ENCODE data around the gene KCNMA1. TPM values are rescaled to one million over a fixed set of nuclear protein-coding genes. Genes with fewer than 3 reads are reported as not detected.

Gene KCNMA1
- total RNA-seq, 1 donor from 2014 or later = not detected

DNA sequence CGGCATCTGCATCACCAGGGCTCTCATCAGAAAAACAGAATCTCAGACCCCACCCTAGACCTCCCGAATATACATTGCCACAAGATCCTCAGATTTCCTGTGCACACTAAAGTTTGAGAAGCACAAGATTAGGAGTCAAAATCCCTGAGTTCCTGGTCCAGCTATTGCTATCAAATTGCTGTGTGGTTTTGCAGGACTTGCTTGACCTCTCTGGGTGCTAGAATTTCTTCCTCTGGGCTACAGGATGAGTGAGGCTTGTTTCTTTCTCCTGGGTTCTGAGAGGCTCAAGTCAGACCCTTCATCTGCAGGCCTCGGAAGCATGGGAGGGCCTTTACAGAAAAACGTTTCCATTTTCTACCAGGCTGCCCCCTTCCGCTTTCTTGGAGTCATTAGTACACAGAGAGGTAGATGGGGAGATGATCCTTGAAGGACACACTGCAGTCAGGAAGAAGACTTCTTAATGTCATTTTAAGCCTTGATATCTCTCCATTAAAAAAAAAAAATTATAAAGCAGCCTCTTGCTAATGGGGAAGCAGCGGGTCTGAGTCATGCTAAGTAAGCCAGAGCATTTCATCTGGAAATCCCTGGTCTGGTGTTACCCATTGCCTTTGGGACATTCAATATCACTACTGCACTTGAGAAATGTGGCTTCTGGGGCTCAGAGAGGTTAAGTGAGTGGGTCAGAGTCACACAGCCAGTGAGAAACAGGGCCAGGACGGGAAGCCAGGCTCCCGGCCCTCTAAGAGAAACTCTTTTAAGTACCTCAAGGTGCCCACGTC lies 173.5 kb downstream of the KCNMA1 start:
- H3K27ac Mint-ChIP-seq = no peak overlapping the region

GRCh38 chr10:77463499-77463898 lies 174.1 kb downstream of the KCNMA1 start:
- DNase-seq = no peak
- no peaks in the 10 kb centered on the region for H3K36me3 Mint-ChIP-seq (ENCODE audit: low read depth)
- intact Hi-C loops (cut with micrococcal nuclease) = no loop called here
- H3K9me3 Mint-ChIP-seq = no peaks in the 10 kb centered on the region
- no peak overlapping the region for H3K4me3 Mint-ChIP-seq
- H3K4me1 Mint-ChIP-seq = no peaks in the 10 kb centered on the region
- H3K27me3 Mint-ChIP-seq = no peaks in the 10 kb centered on the region
- no peak overlapping the region for H3K27ac Mint-ChIP-seq

More for the DNA sequence above, 173.5 kb downstream of the KCNMA1 start:
- no peak overlapping the region for H3K4me3 Mint-ChIP-seq
- no peak for DNase-seq
- no peaks in the 10 kb centered on the region for H3K9me3 Mint-ChIP-seq
- no peaks in the 10 kb centered on the region for H3K27me3 Mint-ChIP-seq
- H3K36me3 Mint-ChIP-seq (ENCODE audit: low read depth) = no peaks in the 10 kb centered on the region
- intact Hi-C loops (cut with micrococcal nuclease) = no loop called here
- no peaks in the 10 kb centered on the region for H3K4me1 Mint-ChIP-seq

DNA sequence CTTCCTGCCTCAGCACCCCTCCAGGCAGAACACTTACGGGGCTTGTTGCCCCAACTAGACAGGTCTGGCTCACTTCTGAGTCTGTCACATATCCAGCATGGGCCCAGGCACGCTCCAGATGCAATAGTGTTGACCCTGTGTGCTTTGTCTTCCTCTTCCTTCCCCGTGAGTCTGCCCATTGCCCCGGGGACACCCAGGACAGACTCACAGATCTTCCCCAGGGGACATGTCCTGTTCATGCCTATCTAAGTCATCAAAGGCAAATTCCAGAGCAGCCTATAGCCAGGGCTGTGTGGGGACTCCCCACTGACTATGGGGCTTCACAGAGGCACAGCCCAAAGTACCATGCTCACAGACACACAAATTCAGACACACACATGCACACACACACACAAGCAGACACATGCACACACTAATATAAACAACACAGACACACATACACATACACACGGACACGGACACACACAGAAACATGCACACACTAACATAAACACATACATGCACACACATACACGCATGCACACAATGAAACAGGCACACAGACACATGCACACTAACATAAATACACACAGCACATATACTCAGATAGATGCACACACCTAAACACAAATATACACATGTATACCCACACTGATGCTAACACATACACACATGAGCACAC lies 175.8 kb downstream of the KCNMA1 start:
- intact Hi-C loops (cut with micrococcal nuclease) = no loop called here
- Mint-ChIP-seq H3K4me1 (no peaks in the 10 kb centered on the region), H3K27me3 (no peaks in the 10 kb centered on the region), H3K9me3 (no peaks in the 10 kb centered on the region), H3K4me3 (no peak overlapping the region), H3K27ac (no peak overlapping the region), H3K36me3 (ENCODE audit: low read depth) (no peaks in the 10 kb centered on the region)
- DNase-seq = no peak

DNA sequence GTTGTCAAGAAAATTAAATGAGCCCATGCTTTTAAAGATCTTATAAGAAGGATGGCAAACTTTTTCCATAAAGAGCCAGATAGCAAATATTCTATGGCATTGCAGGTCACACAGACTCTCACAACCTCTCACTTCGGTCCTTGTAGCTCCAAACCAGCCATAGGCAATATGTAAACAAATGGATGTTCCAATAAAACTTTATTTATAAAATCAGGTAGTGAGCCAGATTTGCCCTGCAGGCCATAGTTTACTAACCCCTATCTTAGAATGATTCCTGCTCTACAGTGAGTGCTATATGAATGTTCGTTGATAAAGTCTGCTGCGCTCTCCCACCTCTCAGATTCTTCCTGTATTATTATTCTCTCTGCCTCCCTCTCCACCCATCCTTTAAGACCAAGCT lies 177.7 kb downstream of the KCNMA1 start:
- intact Hi-C loops (cut with micrococcal nuclease) = no loop called here
- Mint-ChIP-seq H3K9me3 (no peaks in the 10 kb centered on the region), H3K27ac (no peak overlapping the region)

GRCh38 chr10:77458986-77459590 lies 178.5 kb downstream of the KCNMA1 start:
- DNase-seq = no peak
- Mint-ChIP-seq H3K27me3 (no peaks in the 10 kb centered on the region), H3K36me3 (ENCODE audit: low read depth) (no peaks in the 10 kb centered on the region), H3K4me1 (no peaks in the 10 kb centered on the region), H3K27ac (no peak overlapping the region), H3K4me3 (no peak overlapping the region), H3K9me3 (no peaks in the 10 kb centered on the region)
- intact Hi-C loops (cut with micrococcal nuclease) = no loop called here

More for the DNA sequence above, 177.7 kb downstream of the KCNMA1 start:
- Mint-ChIP-seq H3K4me3 (no peak overlapping the region), H3K36me3 (ENCODE audit: low read depth) (no peaks in the 10 kb centered on the region), H3K27me3 (no peaks in the 10 kb centered on the region), H3K4me1 (no peaks in the 10 kb centered on the region)
- DNase-seq = no peak

- Mint-ChIP-seq H3K36me3 (ENCODE audit: low read depth) (no peaks in the 10 kb centered on the region), H3K27ac (no peak overlapping the region), H3K27me3 (no peaks in the 10 kb centered on the region), H3K4me1 (no peaks in the 10 kb centered on the region), H3K9me3 (no peaks in the 10 kb centered on the region), H3K4me3 (no peak overlapping the region)
- DNase-seq = no peak
- intact Hi-C loops (cut with micrococcal nuclease) = no loop called here
Measured at GRCh38 chr10:77457721-77458120, 179.9 kb downstream of the KCNMA1 start.

- no peak overlapping the region for H3K27ac Mint-ChIP-seq
- H3K27me3 Mint-ChIP-seq = no peaks in the 10 kb centered on the region
- H3K36me3 Mint-ChIP-seq (ENCODE audit: low read depth) = no peaks in the 10 kb centered on the region
- intact Hi-C loops (cut with micrococcal nuclease) = no loop called here
- H3K4me1 Mint-ChIP-seq = no peaks in the 10 kb centered on the region
- H3K9me3 Mint-ChIP-seq = no peaks in the 10 kb centered on the region
- H3K4me3 Mint-ChIP-seq = no peak overlapping the region
- no peak for DNase-seq
Measured at GRCh38 chr10:77457266-77457665, 180.3 kb downstream of the KCNMA1 start.

- no peaks in the 10 kb centered on the region for H3K27me3 Mint-ChIP-seq
- H3K9me3 Mint-ChIP-seq = no peaks in the 10 kb centered on the region
- no peak overlapping the region for H3K27ac Mint-ChIP-seq
- H3K4me1 Mint-ChIP-seq = no peaks in the 10 kb centered on the region
- no peak overlapping the region for H3K4me3 Mint-ChIP-seq
- intact Hi-C loops (cut with micrococcal nuclease) = no loop called here
- no peak for DNase-seq
- H3K36me3 Mint-ChIP-seq (ENCODE audit: low read depth) = no peaks in the 10 kb centered on the region
Measured at GRCh38 chr10:77456414-77456813, 181.2 kb downstream of the KCNMA1 start.

DNA sequence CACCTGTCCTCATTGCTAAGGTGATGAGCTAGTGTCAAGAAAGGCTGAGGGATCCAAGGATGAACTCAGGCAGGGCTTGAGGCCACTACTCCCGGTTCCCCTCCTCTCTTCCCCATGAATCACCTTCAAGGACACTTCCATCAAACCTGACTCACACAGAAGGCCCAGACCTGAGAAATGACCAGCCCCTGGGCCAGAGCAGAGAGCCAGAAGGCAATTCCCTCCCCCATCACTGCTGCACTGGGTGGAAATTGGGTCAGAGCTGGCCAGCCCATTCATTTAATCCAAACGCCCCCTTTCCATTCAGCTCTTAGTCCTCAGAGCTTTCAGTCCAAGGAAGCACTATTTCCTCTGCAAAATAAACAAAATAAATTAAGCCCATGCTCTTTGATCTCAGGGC lies 182.0 kb downstream of the KCNMA1 start:
- Mint-ChIP-seq H3K4me1 (no peaks in the 10 kb centered on the region), H3K27me3 (no peaks in the 10 kb centered on the region), H3K4me3 (no peak overlapping the region), H3K36me3 (ENCODE audit: low read depth) (no peaks in the 10 kb centered on the region), H3K27ac (no peak overlapping the region), H3K9me3 (no peaks in the 10 kb centered on the region)
- DNase-seq = no peak
- intact Hi-C loops (cut with micrococcal nuclease) = no loop called here

- H3K27me3 Mint-ChIP-seq = no peaks in the 10 kb centered on the region
- DNase-seq = no peak
- intact Hi-C loops (cut with micrococcal nuclease) = no loop called here
- no peak overlapping the region for H3K4me3 Mint-ChIP-seq
- no peaks in the 10 kb centered on the region for H3K9me3 Mint-ChIP-seq
- H3K4me1 Mint-ChIP-seq = no peaks in the 10 kb centered on the region
- no peak overlapping the region for H3K27ac Mint-ChIP-seq
- no peaks in the 10 kb centered on the region for H3K36me3 Mint-ChIP-seq (ENCODE audit: low read depth)
Measured at GRCh38 chr10:77452952-77453564, 184.6 kb downstream of the KCNMA1 start.

GRCh38 chr10:77451886-77452285 lies 185.7 kb downstream of the KCNMA1 start:
- no peaks in the 10 kb centered on the region for H3K4me1 Mint-ChIP-seq
- intact Hi-C loops (cut with micrococcal nuclease) = no loop called here
- no peaks in the 10 kb centered on the region for H3K36me3 Mint-ChIP-seq (ENCODE audit: low read depth)
- no peak overlapping the region for H3K4me3 Mint-ChIP-seq
- no peaks in the 10 kb centered on the region for H3K27me3 Mint-ChIP-seq
- DNase-seq = no peak
- H3K9me3 Mint-ChIP-seq = no peaks in the 10 kb centered on the region
- no peak overlapping the region for H3K27ac Mint-ChIP-seq

DNA sequence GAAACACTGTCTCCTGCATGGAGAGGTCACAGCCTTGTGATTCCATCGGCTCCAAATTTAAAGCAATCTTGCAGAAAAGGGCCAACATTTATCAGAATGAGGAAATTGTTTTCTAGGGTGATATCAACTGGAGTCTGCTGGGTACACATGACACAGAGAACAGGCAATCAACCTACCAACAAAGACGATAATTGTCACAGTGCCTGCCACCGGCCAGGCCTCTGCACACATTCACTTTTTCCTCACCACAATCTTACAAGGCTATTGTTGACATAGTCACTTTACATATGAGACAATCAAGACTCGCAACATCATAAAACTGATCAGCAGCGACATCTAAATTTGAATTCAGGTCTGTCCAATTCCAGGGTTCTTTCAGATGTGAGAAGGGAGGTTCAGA lies 189.4 kb downstream of the KCNMA1 start:
- H3K4me3 Mint-ChIP-seq = no peak overlapping the region
- no peak overlapping the region for H3K27ac Mint-ChIP-seq
- H3K27me3 Mint-ChIP-seq = no peaks in the 10 kb centered on the region
- no peaks in the 10 kb centered on the region for H3K9me3 Mint-ChIP-seq
- no peaks in the 10 kb centered on the region for H3K4me1 Mint-ChIP-seq
- intact Hi-C loops (cut with micrococcal nuclease) = no loop called here
- DNase-seq = no peak
- H3K36me3 Mint-ChIP-seq (ENCODE audit: low read depth) = no peaks in the 10 kb centered on the region

GRCh38 chr10:77446700-77447099 lies 190.9 kb downstream of the KCNMA1 start:
- DNase-seq = no peak
- Mint-ChIP-seq H3K27me3 (no peaks in the 10 kb centered on the region), H3K4me1 (no peaks in the 10 kb centered on the region), H3K27ac (no peak overlapping the region), H3K4me3 (no peak overlapping the region), H3K36me3 (ENCODE audit: low read depth) (no peaks in the 10 kb centered on the region), H3K9me3 (no peaks in the 10 kb centered on the region)
- intact Hi-C loops (cut with micrococcal nuclease) = no loop called here

- Mint-ChIP-seq H3K4me3 (no peak overlapping the region), H3K27ac (no peak overlapping the region), H3K36me3 (ENCODE audit: low read depth) (no peaks in the 10 kb centered on the region), H3K27me3 (no peaks in the 10 kb centered on the region), H3K4me1 (no peaks in the 10 kb centered on the region), H3K9me3 (no peaks in the 10 kb centered on the region)
- intact Hi-C loops (cut with micrococcal nuclease) = no loop called here
- DNase-seq = no peak
Measured at GRCh38 chr10:77445547-77445946, 192.1 kb downstream of the KCNMA1 start.
